ENCODE results near the gene AUTS2. TPM values are rescaled to one million over a fixed set of nuclear protein-coding genes. Genes with fewer than 3 reads are reported as not detected.

Gene AUTS2
- total RNA-seq, 1 donor from 2014 or later, result 80.6 TPM

- no peak overlapping the region for H3K27ac Mint-ChIP-seq (ENCODE audit: unreplicated experiment)
- peaks cover 6% of the 10 kb centered on the region for H3K4me1 Mint-ChIP-seq (ENCODE audit: unreplicated experiment)
- no peaks in the 10 kb centered on the region for H3K9me3 Mint-ChIP-seq (ENCODE audit: unreplicated experiment)
- DNase-seq (ENCODE audit: extremely low spot score, unreplicated experiment), result no peak
- H3K27me3 Mint-ChIP-seq (ENCODE audit: unreplicated experiment), result no peaks in the 10 kb centered on the region
- peaks cover 7% of the 10 kb centered on the region for H3K36me3 Mint-ChIP-seq (ENCODE audit: unreplicated experiment)
- no peak overlapping the region for H3K4me3 Mint-ChIP-seq (ENCODE audit: unreplicated experiment)
- TF ChIP-seq CTCF (IDR thresholded peaks at IDR 0.05), result no peak
These were observed 297.2 kb downstream of the AUTS2 start for GRCh38 chr7:69895446-69895845.

GRCh38 chr7:69896121-69896520 is 297.8 kb downstream of the AUTS2 start:
- Mint-ChIP-seq H3K27ac (ENCODE audit: unreplicated experiment) (no peak overlapping the region), H3K36me3 (ENCODE audit: unreplicated experiment) (peaks cover 7% of the 10 kb centered on the region), H3K4me1 (ENCODE audit: unreplicated experiment) (peaks cover 6% of the 10 kb centered on the region), H3K27me3 (ENCODE audit: unreplicated experiment) (no peaks in the 10 kb centered on the region), H3K4me3 (ENCODE audit: unreplicated experiment) (no peak overlapping the region), H3K9me3 (ENCODE audit: unreplicated experiment) (no peaks in the 10 kb centered on the region)
- no peak for TF ChIP-seq CTCF (IDR thresholded peaks at IDR 0.05)
- DNase-seq (ENCODE audit: extremely low spot score, unreplicated experiment), result no peak

- Mint-ChIP-seq H3K9me3 (ENCODE audit: unreplicated experiment) (no peaks in the 10 kb centered on the region), H3K27ac (ENCODE audit: unreplicated experiment) (no peak overlapping the region)
- TF ChIP-seq CTCF (IDR thresholded peaks at IDR 0.05), result no peak
These were observed 299.9 kb downstream of the AUTS2 start for GRCh38 chr7:69898189-69898588.

GRCh38 chr7:69903410-69903809 is 305.1 kb downstream of the AUTS2 start:
- Mint-ChIP-seq H3K27me3 (ENCODE audit: unreplicated experiment) (no peaks in the 10 kb centered on the region), H3K4me3 (ENCODE audit: unreplicated experiment) (no peak overlapping the region), H3K4me1 (ENCODE audit: unreplicated experiment) (no peaks in the 10 kb centered on the region), H3K36me3 (ENCODE audit: unreplicated experiment) (peaks cover 7% of the 10 kb centered on the region), H3K27ac (ENCODE audit: unreplicated experiment) (no peak overlapping the region), H3K9me3 (ENCODE audit: unreplicated experiment) (no peaks in the 10 kb centered on the region)
- TF ChIP-seq CTCF (IDR thresholded peaks at IDR 0.05), result no peak
- no peak for DNase-seq (ENCODE audit: extremely low spot score, unreplicated experiment)

More at GRCh38 chr7:69898189-69898588, 299.9 kb downstream of the AUTS2 start:
- Mint-ChIP-seq H3K4me3 (ENCODE audit: unreplicated experiment) (no peak overlapping the region), H3K4me1 (ENCODE audit: unreplicated experiment) (peaks cover 6% of the 10 kb centered on the region), H3K27me3 (ENCODE audit: unreplicated experiment) (no peaks in the 10 kb centered on the region), H3K36me3 (ENCODE audit: unreplicated experiment) (peaks cover 7% of the 10 kb centered on the region)
- DNase-seq (ENCODE audit: extremely low spot score, unreplicated experiment), result no peak

GRCh38 chr7:69906283-69906995 is 308.2 kb downstream of the AUTS2 start:
- DNase-seq (ENCODE audit: extremely low spot score, unreplicated experiment), result no peak
- no peaks in the 10 kb centered on the region for H3K9me3 Mint-ChIP-seq (ENCODE audit: unreplicated experiment)
- H3K36me3 Mint-ChIP-seq (ENCODE audit: unreplicated experiment), result no peaks in the 10 kb centered on the region
- H3K27me3 Mint-ChIP-seq (ENCODE audit: unreplicated experiment), result no peaks in the 10 kb centered on the region
- H3K27ac Mint-ChIP-seq (ENCODE audit: unreplicated experiment), result no peak overlapping the region
- TF ChIP-seq CTCF (IDR thresholded peaks at IDR 0.05), result no peak
- no peaks in the 10 kb centered on the region for H3K4me1 Mint-ChIP-seq (ENCODE audit: unreplicated experiment)
- H3K4me3 Mint-ChIP-seq (ENCODE audit: unreplicated experiment), result no peak overlapping the region
